OCI-LY7 (cell line): Measurements from ENCODE around the gene RAP1GDS1. TPM values are rescaled to one million over a fixed set of nuclear protein-coding genes. Genes with fewer than 3 reads are reported as not detected.

Experiments used
- BruUV-seq: library from RNA; stranded (reverse); fragments of 400-500 nt; replicated peaks from 2 replicates; lab custom pipeline; 2021; lab: Mats Ljungman, UMichigan
- CTCF ChIA-PET: fragments of 300-600 bp; sonication (Branson Sonifier 250); formaldehyde crosslinking; loops from one replicate; lab custom pipeline; 2022; ENCODE audit warnings: antibody characterized with exemption; ENCODE audit not compliant: unreplicated experiment; lab: Charles Lee
- POLR2A ChIA-PET: fragments of 300-600 bp; sonication (Branson Sonifier 250); formaldehyde crosslinking; loops from one replicate; lab custom pipeline; 2022; ENCODE audit warnings: antibody characterized with exemption; lab: Charles Lee
- DNase-seq: peaks from one replicate; pipeline ENCODE4 v3.0.0-alpha.2; 2015; ENCODE audit warnings: low spot score
- H2AFZ ChIP-seq: fragments of 200-600 bp; sonication (generic), shearing (Covaris generic); 2 replicates; pipeline ENCODE4 v1.6.1; 2014; ENCODE audit warnings: mild to moderate bottlenecking, antibody characterized with exemption, low read length, moderate library complexity
- H3K27ac ChIP-seq: fragments of 200-600 bp; sonication (generic); 2 replicates; pipeline ENCODE4 v1.5.1; 2014; ENCODE audit warnings: mixed run types, low read depth, mild to moderate bottlenecking, moderate library complexity, low read length, inconsistent platforms; ENCODE audit not compliant: poor library complexity, severe bottlenecking
- H3K36me3 ChIP-seq: fragments of 200-600 bp; sonication (generic); 2 replicates; pipeline ENCODE4 v1.6.1; 2014; ENCODE audit warnings: mild to moderate bottlenecking, antibody characterized with exemption, low read length, moderate library complexity, mixed read lengths; ENCODE audit not compliant: insufficient read depth
- H3K4me1 ChIP-seq: fragments of 200-600 bp; sonication (generic); 2 replicates; pipeline ENCODE4 v1.5.1; 2014; ENCODE audit warnings: mild to moderate bottlenecking, low read length; ENCODE audit not compliant: insufficient read depth, poor library complexity, severe bottlenecking
- H3K4me2 ChIP-seq: fragments of 200-600 bp; sonication (generic); 2 replicates; pipeline ENCODE4 v1.6.1; 2014; ENCODE audit warnings: mild to moderate bottlenecking, low read length
- H3K4me3 ChIP-seq: fragments of 200-600 bp; sonication (generic); 2 replicates; pipeline ENCODE4 v1.5.1; 2014; ENCODE audit warnings: mild to moderate bottlenecking, low read depth, low read length; ENCODE audit not compliant: poor library complexity, severe bottlenecking
- H3K79me2 ChIP-seq: fragments of 200-600 bp; sonication (generic); 2 replicates; pipeline ENCODE4 v1.6.1; 2016; ENCODE audit warnings: low read depth, mild to moderate bottlenecking, low read length, moderate library complexity, mixed read lengths; ENCODE audit not compliant: insufficient read depth
- H3K9me2 ChIP-seq: fragments of 200-600 bp; sonication (generic); 2 replicates; pipeline ENCODE4 v1.6.1; 2016; ENCODE audit warnings: mild to moderate bottlenecking, low read length, mixed read lengths; ENCODE audit not compliant: insufficient read depth
- H3K9me3 ChIP-seq: fragments of 200-600 bp; sonication (generic); 2 replicates; pipeline ENCODE4 v1.6.1; 2014; ENCODE audit warnings: mild to moderate bottlenecking, mixed run types, low read length, mixed read lengths
- H4K20me1 ChIP-seq: fragments of 200-600 bp; sonication (generic); 2 replicates; pipeline ENCODE4 v1.6.1; 2014; ENCODE audit warnings: mild to moderate bottlenecking, antibody characterized with exemption, low read length, moderate library complexity, mixed read lengths; ENCODE audit not compliant: insufficient read depth
- EZH2phosphoT487 ChIP-seq: fragments of 200-600 bp; sonication (generic); IDR thresholded peaks from 2 replicates; pipeline ENCODE4 v1.6.1; 2018; ENCODE audit warnings: low read depth, borderline replicate concordance, mild to moderate bottlenecking, mixed run types, antibody characterized with exemption, low read length, moderate library complexity, mixed read lengths
- intact Hi-C: fragments of 100-400 bp; cut with micrococcal nuclease; formaldehyde crosslinking; loops from one replicate; pipeline ENCODE4 v1.10.0; 2022; ENCODE audit not compliant: unreplicated experiment
- total RNA-seq, 2 experiments: library from RNA; depleted of rRNA in 1 of 2; stranded (reverse); fragments of >200 nt in 1 of 2; shearing (Covaris generic) in 1 of 2; gene quantifications; 2 replicates each; pipeline ENCODE4 v1.2.3, GENCODE V29; 2014 to 2022
- TF ChIP-seq, protein P1 (sequence below): fragments of 200-600 bp; sonication (generic); conservative IDR thresholded peaks from 2 replicates; pipeline ENCODE4 v1.5.1; 2014; ENCODE audit warnings: mild to moderate bottlenecking, antibody characterized with exemption, low read length, moderate library complexity, mixed read lengths

The RAP1GDS1 gene
- total RNA-seq, 2 experiments from 2014 or later = 53.5 to 57.8 TPM

DNA sequence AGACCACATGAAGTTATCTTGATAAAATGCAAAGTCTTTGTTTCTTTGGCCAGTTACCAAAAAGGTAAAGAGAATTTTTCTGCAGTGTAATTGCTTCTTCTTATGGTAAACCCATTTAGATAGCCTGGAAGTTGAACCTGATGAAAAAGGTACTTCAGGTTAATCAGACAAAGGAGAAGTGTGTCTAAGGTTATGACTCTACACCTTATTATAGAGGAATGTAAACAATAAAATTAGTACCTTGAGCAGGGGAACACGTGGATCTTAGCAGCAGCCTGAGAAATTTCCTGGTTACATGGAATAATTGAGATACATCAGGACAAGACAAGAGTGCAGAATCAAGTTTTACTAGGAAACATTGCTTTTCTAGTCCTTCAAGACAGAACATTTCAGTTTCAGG lies 70.8 kb downstream of the RAP1GDS1 start:
- Histone ChIP-seq H3K9me2 (no peaks in the 10 kb centered on the region), H3K79me2 (no peaks in the 10 kb centered on the region; the same call in 1 of the 2 replicates), H3K36me3 (peaks cover 23% of the 10 kb centered on the region), H2AFZ (no peak overlapping the region), H3K4me1 (no peaks in the 10 kb centered on the region), H3K4me3 (no peak overlapping the region), H3K9me3 (peaks cover 50% of the 10 kb centered on the region; the same call in 1 of the 2 replicates), H4K20me1 (no peaks in the 10 kb centered on the region), H3K27ac (no peak overlapping the region), H3K4me2 (no peak overlapping the region)
- no TSS peak for BruUV-seq
- POLR2A ChIA-PET = no interaction called here
- CTCF ChIA-PET = no interaction called here
- no peak for DNase-seq
- intact Hi-C loops = no loop called here
- TF ChIP-seq EZH2phosphoT487 = no peak
- TF ChIP-seq, protein P1, sequence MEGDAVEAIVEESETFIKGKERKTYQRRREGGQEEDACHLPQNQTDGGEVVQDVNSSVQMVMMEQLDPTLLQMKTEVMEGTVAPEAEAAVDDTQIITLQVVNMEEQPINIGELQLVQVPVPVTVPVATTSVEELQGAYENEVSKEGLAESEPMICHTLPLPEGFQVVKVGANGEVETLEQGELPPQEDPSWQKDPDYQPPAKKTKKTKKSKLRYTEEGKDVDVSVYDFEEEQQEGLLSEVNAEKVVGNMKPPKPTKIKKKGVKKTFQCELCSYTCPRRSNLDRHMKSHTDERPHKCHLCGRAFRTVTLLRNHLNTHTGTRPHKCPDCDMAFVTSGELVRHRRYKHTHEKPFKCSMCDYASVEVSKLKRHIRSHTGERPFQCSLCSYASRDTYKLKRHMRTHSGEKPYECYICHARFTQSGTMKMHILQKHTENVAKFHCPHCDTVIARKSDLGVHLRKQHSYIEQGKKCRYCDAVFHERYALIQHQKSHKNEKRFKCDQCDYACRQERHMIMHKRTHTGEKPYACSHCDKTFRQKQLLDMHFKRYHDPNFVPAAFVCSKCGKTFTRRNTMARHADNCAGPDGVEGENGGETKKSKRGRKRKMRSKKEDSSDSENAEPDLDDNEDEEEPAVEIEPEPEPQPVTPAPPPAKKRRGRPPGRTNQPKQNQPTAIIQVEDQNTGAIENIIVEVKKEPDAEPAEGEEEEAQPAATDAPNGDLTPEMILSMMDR = no peak

DNA sequence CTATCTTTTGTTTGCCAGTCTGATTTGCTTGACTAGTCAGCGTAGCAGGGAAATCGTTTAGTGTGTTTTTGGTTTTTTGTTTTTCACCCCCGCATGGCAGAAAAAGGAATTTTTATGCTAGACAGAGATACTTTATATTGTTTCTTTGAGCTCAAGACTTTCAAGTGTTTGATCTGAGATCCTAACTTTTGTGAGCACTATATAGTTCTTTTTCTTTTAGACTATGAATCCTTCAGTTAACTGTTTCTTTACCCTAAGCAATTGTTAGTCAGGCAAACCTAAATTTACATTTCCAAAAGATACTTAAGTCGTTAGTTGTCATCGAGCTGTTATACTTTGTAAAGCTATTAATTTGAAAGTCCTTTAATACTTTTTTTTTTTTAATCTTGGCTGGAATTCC lies 73.3 kb downstream of the RAP1GDS1 start:
- DNase-seq = no peak
- H3K27ac ChIP-seq = no peak overlapping the region
- POLR2A ChIA-PET = interaction anchor here (0.7 to 1.4 kb wide), 4 partner anchors 8 to 1825 kb away, joined by 3 to 7 read pairs (median 4); no protein-coding TSS in a partner anchor
- H3K9me2 ChIP-seq = no peaks in the 10 kb centered on the region
- H3K4me3 ChIP-seq = no peak overlapping the region
- H3K9me3 ChIP-seq = peaks cover 41% of the 10 kb centered on the region; the same call in 1 of the 2 replicates
- H3K79me2 ChIP-seq = no peaks in the 10 kb centered on the region; the same call in 1 of the 2 replicates
- no peaks in the 10 kb centered on the region for H3K4me1 ChIP-seq
- no peak for TF ChIP-seq EZH2phosphoT487
- TF ChIP-seq, protein P1 = no peak
- intact Hi-C loops = no loop called here
- CTCF ChIA-PET = no interaction called here
- no peak overlapping the region for H2AFZ ChIP-seq
- H4K20me1 ChIP-seq = no peaks in the 10 kb centered on the region
- H3K36me3 ChIP-seq = peaks cover 11% of the 10 kb centered on the region; the same call in 1 of the 2 replicates
- H3K4me2 ChIP-seq = no peak overlapping the region
- no TSS peak for BruUV-seq

DNA sequence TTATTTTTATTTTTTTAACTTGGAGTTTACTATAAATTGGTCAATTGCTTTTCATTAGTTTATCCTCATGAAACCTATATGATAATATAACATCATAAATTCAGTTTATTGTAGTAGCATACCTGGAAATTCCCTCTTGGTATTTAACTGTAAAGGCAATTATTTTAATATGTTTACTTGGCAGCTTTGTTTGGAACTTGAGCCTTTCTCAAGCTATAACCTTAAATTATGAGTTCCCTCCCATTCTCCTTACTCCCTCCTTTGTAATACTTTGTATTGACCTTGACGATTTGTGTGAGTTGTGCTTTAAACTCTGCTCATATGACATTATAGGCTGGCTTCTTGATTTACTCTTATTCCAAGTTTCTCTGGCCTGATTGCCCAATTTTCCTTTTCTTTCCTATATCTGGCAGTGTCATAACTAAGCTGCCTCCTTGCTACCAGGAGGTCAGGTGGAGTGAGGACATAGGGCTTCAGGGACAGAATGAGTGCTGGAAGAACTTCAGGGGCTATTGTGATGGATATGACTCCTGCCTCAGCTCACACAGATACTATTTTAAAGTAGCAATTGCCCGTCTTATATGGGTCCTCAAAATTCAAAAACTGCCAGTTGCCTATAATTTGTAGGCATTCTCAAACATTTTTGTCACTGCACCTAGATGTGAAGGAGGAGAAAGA lies 77.7 kb downstream of the RAP1GDS1 start:
- BruUV-seq = no TSS peak
- Histone ChIP-seq H3K4me1 (peaks cover 7% of the 10 kb centered on the region), H3K4me3 (no peak overlapping the region), H3K4me2 (no peak overlapping the region), H3K36me3 (peaks cover 16% of the 10 kb centered on the region), H3K9me3 (peaks cover 19% of the 10 kb centered on the region; the same call in 1 of the 2 replicates), H4K20me1 (no peaks in the 10 kb centered on the region), H3K79me2 (no peaks in the 10 kb centered on the region; the same call in 1 of the 2 replicates), H2AFZ (no peak overlapping the region), H3K27ac (no peak overlapping the region), H3K9me2 (no peaks in the 10 kb centered on the region)
- ChIA-PET CTCF (no interaction called here), POLR2A (interaction anchor here (0.8 to 2.6 kb wide), 4 partner anchors 12 to 46 kb away, joined by 3 to 9 read pairs (median 3); no protein-coding TSS in a partner anchor)
- no peak for TF ChIP-seq EZH2phosphoT487
- TF ChIP-seq, protein P1 = no peak
- intact Hi-C loops = no loop called here
- DNase-seq = no peak
